Measurements from ENCODE around the gene CR1L. TPM values are rescaled to one million over a fixed set of nuclear protein-coding genes. Genes with fewer than 3 reads are reported as not detected.
A peak's percentile ranks its signal among the peaks of the same experiment; 100 is the strongest.
"Not testable (repeated sequence)": the region's sequence is repeated elsewhere in the genome, so short reads cannot be mapped to it uniquely, and the experiment has no call there.

The CR1L gene
- total RNA-seq, 1 experiment from 2014 or later, result not detected

- H3K9me3 ChIP-seq, H3K36me3 ChIP-seq, H3K4me3 ChIP-seq, DNase-seq, H3K27me3 ChIP-seq: not testable (repeated sequence)
These were observed 6.3 kb upstream of the CR1L start for GRCh38 chr1:207638487-207639145.

- H3K4me3 ChIP-seq, H3K36me3 ChIP-seq, H3K9me3 ChIP-seq, H3K27me3 ChIP-seq, DNase-seq: not testable (repeated sequence)
These were observed 5.6 kb upstream of the CR1L start for GRCh38 chr1:207639362-207639761.

- H3K9me3 ChIP-seq, result no peaks in the 10 kb centered on the region
- no peak for DNase-seq
- H3K27me3 ChIP-seq, result peaks cover 3% of the 10 kb centered on the region; the same call in 1 of the 2 replicates
- H3K4me3 ChIP-seq, result peak overlapping the region; percentile 54
- no peaks in the 10 kb centered on the region for H3K36me3 ChIP-seq
These were observed 624 bp upstream of the CR1L start for GRCh38 chr1:207644166-207644851.

GRCh38 chr1:207645635-207646081 lies 725 bp downstream of the CR1L start:
- no peak for DNase-seq
- no peaks in the 10 kb centered on the region for H3K36me3 ChIP-seq
- H3K4me3 ChIP-seq, result no peak overlapping the region; the same call in 1 of the 2 replicates
- no peaks in the 10 kb centered on the region for H3K9me3 ChIP-seq
- H3K27me3 ChIP-seq, result no peaks in the 10 kb centered on the region; the same call in 1 of the 2 replicates

GRCh38 chr1:207646171-207646570 lies 1.2 kb downstream of the CR1L start:
- no peak overlapping the region for H3K4me3 ChIP-seq
- H3K9me3 ChIP-seq, result no peaks in the 10 kb centered on the region
- H3K27me3 ChIP-seq, result no peaks in the 10 kb centered on the region; the same call in 1 of the 2 replicates
- H3K36me3 ChIP-seq, result no peaks in the 10 kb centered on the region
- DNase-seq, result no peak

GRCh38 chr1:207646944-207647579 lies 2.1 kb downstream of the CR1L start:
- no peaks in the 10 kb centered on the region for H3K27me3 ChIP-seq
- H3K4me3 ChIP-seq, result no peak overlapping the region
- no peaks in the 10 kb centered on the region for H3K36me3 ChIP-seq
- no peak for DNase-seq
- no peaks in the 10 kb centered on the region for H3K9me3 ChIP-seq

- no peaks in the 10 kb centered on the region for H3K9me3 ChIP-seq
- no peaks in the 10 kb centered on the region for H3K36me3 ChIP-seq
- no peak for DNase-seq
- H3K27me3 ChIP-seq, result no peaks in the 10 kb centered on the region
- H3K4me3 ChIP-seq, result no peak overlapping the region
These were observed 2.9 kb downstream of the CR1L start for GRCh38 chr1:207647671-207648333.

GRCh38 chr1:207648334-207649209 lies 3.6 kb downstream of the CR1L start:
- H3K9me3 ChIP-seq, result no peaks in the 10 kb centered on the region
- no peak for DNase-seq
- peaks cover 6% of the 10 kb centered on the region for H3K27me3 ChIP-seq
- no peak overlapping the region for H3K4me3 ChIP-seq
- no peaks in the 10 kb centered on the region for H3K36me3 ChIP-seq

- peaks cover 6% of the 10 kb centered on the region for H3K27me3 ChIP-seq
- no peak for DNase-seq
- no peaks in the 10 kb centered on the region for H3K9me3 ChIP-seq
- no peak overlapping the region for H3K4me3 ChIP-seq
- H3K36me3 ChIP-seq, result no peaks in the 10 kb centered on the region
These were observed 4.3 kb downstream of the CR1L start for GRCh38 chr1:207649210-207649753.

GRCh38 chr1:207649865-207650580 lies 5.1 kb downstream of the CR1L start:
- Histone ChIP-seq H3K4me3 (no peak overlapping the region), H3K27me3 (peaks cover 6% of the 10 kb centered on the region), H3K9me3 (no peaks in the 10 kb centered on the region), H3K36me3 (no peaks in the 10 kb centered on the region)
- DNase-seq, result no peak

- H3K9me3 ChIP-seq, result no peaks in the 10 kb centered on the region
- peaks cover 6% of the 10 kb centered on the region for H3K27me3 ChIP-seq
- H3K4me3 ChIP-seq, result no peak overlapping the region
- H3K36me3 ChIP-seq, result no peaks in the 10 kb centered on the region
- DNase-seq, result no peak
These were observed 6.7 kb downstream of the CR1L start for GRCh38 chr1:207651583-207651982.

- DNase-seq, result no peak
- H3K9me3 ChIP-seq, result no peaks in the 10 kb centered on the region
- peaks cover 10% of the 10 kb centered on the region for H3K27me3 ChIP-seq
These were observed 9.4 kb downstream of the CR1L start for GRCh38 chr1:207654320-207654719.

GRCh38 chr1:207658408-207658807 lies 13.5 kb downstream of the CR1L start:
- Histone ChIP-seq H3K36me3 (no peaks in the 10 kb centered on the region), H3K27me3 (peaks cover 6% of the 10 kb centered on the region), H3K9me3 (peaks cover 10% of the 10 kb centered on the region; the same call in 1 of the 2 replicates), H3K4me3 (no peak overlapping the region)
- no peak for DNase-seq

More at GRCh38 chr1:207654320-207654719, 9.4 kb downstream of the CR1L start:
- Histone ChIP-seq H3K36me3 (no peaks in the 10 kb centered on the region), H3K4me3 (no peak overlapping the region)

- Histone ChIP-seq H3K4me3 (no peak overlapping the region), H3K27me3 (peaks cover 4% of the 10 kb centered on the region; the same call in 1 of the 2 replicates), H3K9me3 (peaks cover 10% of the 10 kb centered on the region; the same call in 1 of the 2 replicates), H3K36me3 (no peaks in the 10 kb centered on the region)
- no peak for DNase-seq
These were observed 14.1 kb downstream of the CR1L start for GRCh38 chr1:207658904-207659485.

All from MG63 (cell line).